ENCODE data around the gene MRPL24.

MRPL24 gene

DNA sequence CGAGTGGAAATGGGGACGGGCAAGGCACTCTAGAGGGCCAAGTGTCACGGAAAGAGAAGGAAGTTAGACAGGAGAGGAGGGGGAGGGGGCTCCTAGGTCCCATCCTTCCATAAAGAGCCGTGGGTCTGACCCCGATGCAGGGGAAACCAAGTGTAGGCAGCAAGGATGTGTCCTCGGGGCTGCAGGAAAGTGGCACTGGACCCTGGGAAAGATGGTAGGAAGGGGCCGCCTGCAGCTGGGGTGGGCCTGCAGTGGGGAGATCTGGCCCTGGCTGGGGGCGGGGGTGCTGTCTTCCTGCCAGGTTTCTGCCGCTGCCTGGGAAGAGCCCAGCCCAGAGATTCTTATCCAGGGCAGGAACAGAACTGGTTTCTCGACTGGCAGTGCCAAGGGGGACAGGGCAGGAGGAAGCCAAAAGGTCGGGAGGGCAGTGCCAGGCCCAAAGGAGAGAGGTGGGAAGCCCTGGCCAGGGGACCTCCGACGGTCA, 48.4 kb downstream of the MRPL24 start:
- DNase-seq (ENCODE audit: low read depth, low spot score) = no peak

DNA sequence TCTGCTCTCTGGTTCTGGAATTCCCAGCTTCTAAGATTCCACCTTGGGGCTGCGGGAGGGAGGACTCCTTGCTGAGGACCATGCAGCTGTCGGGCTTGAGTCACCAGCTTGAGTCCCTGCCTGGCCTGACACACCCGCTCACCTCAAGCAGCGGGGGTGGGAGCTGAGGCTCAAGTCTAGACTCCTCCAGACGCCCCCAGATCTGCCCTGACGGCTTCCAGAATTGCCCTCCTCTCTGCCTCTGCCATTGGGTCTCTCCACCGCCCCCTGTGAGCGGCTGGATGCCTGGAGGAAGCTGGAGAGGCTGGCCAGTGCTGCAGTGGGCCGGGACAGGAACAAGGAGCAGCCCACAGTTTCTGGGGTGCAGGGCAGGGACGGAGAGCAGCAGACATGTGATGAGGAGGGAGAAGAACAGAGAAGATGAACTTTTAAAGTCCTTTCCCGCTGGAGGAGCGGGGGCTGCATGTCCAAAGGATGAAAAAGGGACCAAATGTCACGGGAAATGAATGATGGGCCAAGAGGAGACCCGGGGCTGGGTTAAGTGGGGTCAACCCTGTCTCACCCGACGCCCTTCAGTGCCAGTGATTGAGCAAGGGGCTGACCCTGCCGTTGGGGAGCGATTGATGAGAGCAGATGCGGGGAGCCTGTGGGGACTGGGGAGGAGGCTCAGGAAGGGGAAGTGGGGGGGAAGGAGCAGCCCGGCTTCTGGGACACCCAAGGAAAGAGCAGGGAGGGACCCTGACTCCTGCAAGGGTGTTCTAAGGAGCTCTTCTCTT, 49.0 kb downstream of the MRPL24 start:
- DNase-seq (ENCODE audit: low read depth, low spot score) = no peak

DNA sequence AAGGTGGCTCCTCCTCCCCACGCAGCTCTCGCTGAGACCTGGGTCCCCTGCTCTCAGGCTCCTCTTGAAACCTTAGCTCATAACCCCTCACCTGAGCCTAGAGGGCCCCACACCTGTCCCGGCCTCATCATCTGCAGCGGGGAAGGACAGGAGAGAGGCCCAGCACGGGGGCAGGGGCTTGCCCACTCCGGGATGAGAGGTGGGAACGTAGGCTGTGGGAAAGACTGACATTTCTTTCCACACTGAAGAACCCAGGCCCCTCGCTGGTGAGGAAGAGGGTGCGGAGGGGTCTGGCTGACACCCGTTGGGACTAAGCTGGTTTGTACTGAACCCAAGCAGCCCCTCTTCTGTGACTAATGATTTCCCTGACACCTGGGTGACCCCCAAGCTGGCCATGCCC, 49.7 kb downstream of the MRPL24 start:
- DNase-seq (ENCODE audit: low read depth, low spot score) = no peak

GRCh38 chr1:156690675-156691036, 50.2 kb downstream of the MRPL24 start:
- DNase-seq (ENCODE audit: low read depth, low spot score) = no peak

DNA sequence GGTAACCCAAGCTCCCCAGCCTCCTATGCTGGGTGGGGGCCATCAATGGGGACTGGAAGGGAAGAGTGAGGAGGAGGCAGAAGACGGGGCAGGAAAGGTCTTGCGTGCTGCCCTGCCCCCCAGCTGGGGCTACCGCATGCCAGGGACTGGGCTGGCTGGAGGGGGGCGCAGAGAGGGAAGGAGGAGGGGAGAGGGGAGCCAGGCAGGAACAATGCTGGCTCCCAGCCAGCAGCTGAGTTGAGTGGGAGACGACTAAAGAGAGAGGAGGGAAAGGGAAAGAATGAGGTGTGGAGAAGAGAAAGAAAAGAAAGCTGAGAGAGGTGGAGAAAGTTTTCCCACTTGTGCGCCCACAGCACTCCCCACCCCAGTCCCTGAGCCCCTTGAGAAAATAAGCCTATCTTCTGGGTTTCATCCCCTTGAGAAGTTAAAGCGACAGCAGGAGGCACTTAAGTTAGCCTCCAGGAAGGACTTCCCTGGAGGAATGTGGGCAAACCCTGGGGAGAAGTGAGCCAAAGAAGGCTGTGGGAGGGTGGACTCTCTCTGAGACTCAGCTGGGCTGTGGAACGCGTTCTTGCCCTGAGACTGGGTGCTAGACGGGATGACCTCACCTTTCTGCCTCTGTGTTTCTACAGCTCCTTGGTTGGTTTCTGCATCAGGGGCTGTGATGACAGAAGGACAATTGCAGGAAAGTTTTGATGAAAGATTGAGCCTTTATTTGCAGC, 50.8 kb downstream of the MRPL24 start:
- DNase-seq (ENCODE audit: low read depth, low spot score) = no peak

- DNase-seq (ENCODE audit: low read depth, low spot score) = peak; percentile 44
Observed at GRCh38 chr1:156689035-156689952, 51.6 kb downstream of the MRPL24 start.
